CD8-positive, alpha-beta memory T cell (primary cell): Measurements from ENCODE around the gene TWIST2. TPM values are rescaled to one million over a fixed set of nuclear protein-coding genes. Genes with fewer than 3 reads are reported as not detected.

Source experiments
- CTCF ChIA-PET: fragments of 350-600 bp; sonication (Branson Sonifier 250); formaldehyde crosslinking; loops from one replicate; lab custom pipeline; 2021; ENCODE audit warnings: antibody characterized with exemption; lab: Charles Lee
- POLR2A ChIA-PET: fragments of 350-600 bp; sonication (Branson Sonifier 250); formaldehyde crosslinking; loops from one replicate; lab custom pipeline; 2021; ENCODE audit warnings: antibody characterized with exemption; lab: Charles Lee
- DNase-seq, 5 donors: peaks; one replicate each; pipeline versions ENCODE4 v3.0.0 to v3.0.0-alpha.2; 2020 to 2022; ENCODE audit warnings: mixed read lengths in 1 of 5
- H3K27ac ChIP-seq: one replicate; pipeline ENCODE4 v1.7.0; 2013; ENCODE audit warnings: low read depth, mild to moderate bottlenecking, low read length, moderate library complexity
- H3K27me3 ChIP-seq: 2 replicates; pipeline ENCODE4 v1.7.0; 2013; ENCODE audit warnings: low read length, mild to moderate bottlenecking; ENCODE audit not compliant: insufficient read depth, poor library complexity, severe bottlenecking
- H3K36me3 ChIP-seq: 2 replicates; pipeline ENCODE4 v1.7.0; 2013; ENCODE audit warnings: mild to moderate bottlenecking, low read length, moderate library complexity; ENCODE audit not compliant: insufficient read depth
- H3K4me1 ChIP-seq: 2 replicates; pipeline ENCODE4 v1.7.0; 2013; ENCODE audit warnings: mild to moderate bottlenecking, low read length, moderate library complexity; ENCODE audit not compliant: insufficient read depth
- H3K4me3 ChIP-seq: 2 replicates; pipeline ENCODE4 v1.7.0; 2013; ENCODE audit warnings: mild to moderate bottlenecking, low read length
- H3K9me3 ChIP-seq: 2 replicates; pipeline ENCODE4 v1.7.0; 2013; ENCODE audit warnings: mild to moderate bottlenecking, low read length
- H3K27ac Mint-ChIP-seq, 8 donors: one replicate each; pipeline ENCODE4 v1.8.0; 2020 to 2021; ENCODE audit warnings: mixed read lengths in 8 of 8, mild to moderate bottlenecking in 6 of 8, inconsistent platforms in 3 of 8, moderate library complexity in 3 of 8
- H3K27me3 Mint-ChIP-seq, 2 donors: one replicate each; pipeline ENCODE4 v1.8.0; 2020 to 2021; ENCODE audit warnings: mixed read lengths in 2 of 2, mild to moderate bottlenecking in 1 of 2, moderate library complexity in 1 of 2
- H3K36me3 Mint-ChIP-seq, 3 donors: one replicate each; pipeline ENCODE4 v1.8.0; 2020 to 2021; ENCODE audit warnings: mixed read lengths in 3 of 3, inconsistent platforms in 1 of 3, mild to moderate bottlenecking in 1 of 3
- H3K4me1 Mint-ChIP-seq, 3 donors: one replicate each; pipeline ENCODE4 v1.8.0; 2020 to 2021; ENCODE audit warnings: mixed read lengths in 3 of 3, inconsistent platforms in 1 of 3, mild to moderate bottlenecking in 1 of 3
- H3K4me3 Mint-ChIP-seq, 7 donors: one replicate each; pipeline ENCODE4 v1.8.0; 2020 to 2021; ENCODE audit warnings: mixed read lengths in 7 of 7, mild to moderate bottlenecking in 6 of 7, moderate library complexity in 4 of 7, inconsistent platforms in 2 of 7
- H3K9me3 Mint-ChIP-seq, 5 donors: one replicate each; pipeline ENCODE4 v1.8.0; 2020 to 2022; ENCODE audit warnings: mixed read lengths in 5 of 5, mild to moderate bottlenecking in 3 of 5, moderate library complexity in 2 of 5, inconsistent platforms in 1 of 5
- polyA plus RNA-seq: library from polyadenylated mRNA; unstranded; fragments of 300-500 nt; fragmentation: Illumina TruSeq; gene quantifications from one replicate; pipeline ENCODE4 v1.2.3, GENCODE V29; 2021
- total RNA-seq, 2 experiments: library from RNA; stranded (reverse); gene quantifications; one replicate each; pipeline ENCODE4 v1.2.3, GENCODE V29; 2021

TWIST2 gene
- total and polyA plus RNA-seq, 3 experiments from 2014 or later, result not detected

DNA sequence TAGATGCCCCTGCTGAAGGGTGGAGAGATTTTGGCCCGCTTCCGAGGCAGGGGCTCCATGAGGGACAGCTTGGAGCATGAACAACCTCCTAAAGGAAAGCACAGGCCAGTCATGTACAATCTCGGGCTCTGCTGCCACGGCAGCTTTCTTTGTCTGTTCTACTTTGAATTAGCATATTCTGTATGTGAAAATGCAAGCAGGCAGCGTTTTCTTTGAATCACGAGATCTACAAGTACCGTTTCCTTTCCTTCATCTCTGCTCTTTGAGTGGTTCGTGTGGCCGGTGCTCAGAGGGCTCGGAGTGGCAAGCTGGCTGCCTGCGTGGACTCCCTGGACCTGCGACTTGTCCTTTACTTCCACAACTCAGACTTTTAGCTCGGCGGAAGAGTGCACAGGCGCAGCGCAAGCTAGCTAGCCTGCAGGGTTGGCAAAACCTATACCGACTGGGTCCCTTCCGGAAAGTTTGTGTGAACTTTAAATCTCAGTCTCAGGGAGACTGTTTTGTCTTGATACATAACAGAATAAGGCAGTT is 6.9 kb downstream of the TWIST2 start:
- no peaks in the 10 kb centered on the region for H3K4me1 Mint-ChIP-seq
- ChIA-PET CTCF (no interaction called here), POLR2A (no interaction called here)
- no peaks in the 10 kb centered on the region for H3K36me3 ChIP-seq
- peak overlapping the region in 1 of 8 donors; percentile 9 for H3K27ac Mint-ChIP-seq
- no peaks in the 10 kb centered on the region for H3K9me3 Mint-ChIP-seq
- no peaks in the 10 kb centered on the region for H3K36me3 Mint-ChIP-seq
- no peak overlapping the region for H3K4me3 Mint-ChIP-seq
- no peak overlapping the region for H3K27ac ChIP-seq
- no peak overlapping the region for H3K4me3 ChIP-seq
- peaks cover 5% of the 10 kb centered on the region for H3K27me3 ChIP-seq
- peaks cover 9 to 50% of the 10 kb centered on the region in 2 donors for H3K27me3 Mint-ChIP-seq
- no peaks in the 10 kb centered on the region for H3K4me1 ChIP-seq
- H3K9me3 ChIP-seq, result no peaks in the 10 kb centered on the region
- DNase-seq, result no peak

DNA sequence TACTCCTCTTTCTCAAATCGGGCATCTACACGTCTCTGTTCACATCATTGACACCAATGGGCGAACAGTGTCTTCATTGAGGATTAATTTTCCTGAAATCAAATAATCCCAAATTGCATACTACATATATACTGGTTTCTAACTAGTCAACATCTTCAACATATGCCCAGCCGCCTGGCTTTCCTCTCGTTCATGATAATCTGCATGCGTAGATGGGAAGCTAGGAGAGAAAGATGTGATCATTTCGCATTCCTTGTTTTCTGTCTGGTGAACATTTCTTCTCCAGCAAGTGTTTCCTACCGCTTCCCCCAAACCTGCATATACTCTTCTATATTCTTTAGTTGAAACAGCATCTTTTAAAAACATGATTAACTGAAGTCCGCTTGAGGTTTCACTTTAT is 7.4 kb downstream of the TWIST2 start:
- no peaks in the 10 kb centered on the region for H3K4me1 Mint-ChIP-seq
- ChIA-PET POLR2A (no interaction called here), CTCF (no interaction called here)
- no peak overlapping the region for H3K27ac Mint-ChIP-seq
- no peaks in the 10 kb centered on the region for H3K9me3 Mint-ChIP-seq
- no peaks in the 10 kb centered on the region for H3K4me1 ChIP-seq
- no peaks in the 10 kb centered on the region for H3K36me3 ChIP-seq
- no peaks in the 10 kb centered on the region for H3K36me3 Mint-ChIP-seq
- DNase-seq, result no peak
- no peak overlapping the region for H3K4me3 ChIP-seq
- H3K27me3 Mint-ChIP-seq, result peaks cover 8 to 50% of the 10 kb centered on the region in 2 donors
- H3K9me3 ChIP-seq, result no peaks in the 10 kb centered on the region
- no peak overlapping the region for H3K27ac ChIP-seq
- no peak overlapping the region for H3K4me3 Mint-ChIP-seq
- peaks cover 1% of the 10 kb centered on the region for H3K27me3 ChIP-seq

DNA sequence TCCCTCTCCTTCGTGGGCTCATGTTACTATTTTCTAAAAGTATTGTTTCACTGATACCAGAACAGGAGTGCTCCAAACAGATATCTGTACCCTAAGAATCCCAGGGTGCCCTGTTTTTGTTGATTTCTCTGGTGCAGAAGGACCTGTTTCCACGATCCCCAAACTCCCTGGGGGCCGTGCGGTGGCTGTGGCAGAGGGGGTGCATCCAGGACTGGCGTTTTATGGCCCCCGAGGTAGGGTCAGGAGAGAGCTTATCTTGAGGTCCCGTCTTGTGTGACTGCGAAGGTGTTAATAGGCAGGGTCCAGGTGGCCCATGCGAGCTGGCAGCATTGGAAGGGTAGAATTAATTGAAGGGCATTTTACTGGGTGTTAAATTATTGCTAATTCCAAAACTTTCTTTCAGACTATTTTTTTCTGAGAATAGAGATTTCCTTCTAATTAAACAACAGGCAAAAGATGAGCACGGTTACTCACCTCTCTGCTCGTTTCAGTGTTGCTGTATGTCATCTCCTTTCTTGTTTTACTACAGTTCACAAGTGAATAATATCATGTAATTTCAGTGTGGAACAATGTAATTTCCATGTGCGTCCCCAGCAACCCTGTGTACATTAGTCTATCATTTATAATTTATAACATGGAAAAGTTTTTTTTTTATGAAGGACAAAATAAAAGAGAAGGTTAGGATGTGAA is 8.2 kb downstream of the TWIST2 start:
- Histone ChIP-seq H3K4me1 (no peaks in the 10 kb centered on the region), H3K27ac (no peak overlapping the region), H3K4me3 (no peak overlapping the region), H3K36me3 (no peaks in the 10 kb centered on the region), H3K9me3 (no peaks in the 10 kb centered on the region), H3K27me3 (no peaks in the 10 kb centered on the region)
- no peaks in the 10 kb centered on the region for H3K36me3 Mint-ChIP-seq
- no peak for DNase-seq
- H3K4me3 Mint-ChIP-seq, result no peak overlapping the region
- no peaks in the 10 kb centered on the region for H3K9me3 Mint-ChIP-seq
- H3K27me3 Mint-ChIP-seq, result peaks cover 4 to 45% of the 10 kb centered on the region in 2 donors
- ChIA-PET CTCF (no interaction called here), POLR2A (no interaction called here)
- H3K27ac Mint-ChIP-seq, result no peak overlapping the region
- no peaks in the 10 kb centered on the region for H3K4me1 Mint-ChIP-seq

GRCh38 chr2:238856713-238857567 is 9.1 kb downstream of the TWIST2 start:
- no peak overlapping the region for H3K4me3 Mint-ChIP-seq
- no peak overlapping the region for H3K27ac Mint-ChIP-seq
- no peaks in the 10 kb centered on the region for H3K9me3 Mint-ChIP-seq
- Histone ChIP-seq H3K4me3 (no peak overlapping the region), H3K36me3 (no peaks in the 10 kb centered on the region), H3K4me1 (no peaks in the 10 kb centered on the region), H3K9me3 (no peaks in the 10 kb centered on the region), H3K27ac (no peak overlapping the region), H3K27me3 (no peaks in the 10 kb centered on the region)
- H3K27me3 Mint-ChIP-seq, result peaks cover 4 to 48% of the 10 kb centered on the region in 2 donors
- H3K36me3 Mint-ChIP-seq, result no peaks in the 10 kb centered on the region
- ChIA-PET POLR2A (no interaction called here), CTCF (no interaction called here)
- no peaks in the 10 kb centered on the region for H3K4me1 Mint-ChIP-seq
- no peak for DNase-seq

DNA sequence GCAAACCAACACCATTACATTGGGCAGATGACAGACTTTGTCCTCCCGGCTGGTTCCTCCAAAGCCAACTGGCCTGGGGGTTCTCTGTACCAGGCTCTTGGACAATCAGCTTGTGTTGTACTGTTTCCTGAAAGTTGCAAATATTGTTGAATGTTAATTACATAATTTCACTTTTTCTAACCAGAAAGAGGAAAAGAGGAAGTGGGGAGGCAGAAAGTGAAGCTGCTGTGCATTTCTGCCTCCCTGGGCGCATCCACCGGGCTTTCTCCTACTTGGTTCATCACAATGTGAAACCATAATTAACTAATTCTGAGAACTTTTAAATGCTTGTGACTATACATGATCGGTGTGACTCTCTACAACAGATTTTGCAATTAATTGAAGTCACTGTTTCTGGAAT is 10.1 kb downstream of the TWIST2 start:
- Histone ChIP-seq H3K27ac (no peak overlapping the region), H3K9me3 (no peaks in the 10 kb centered on the region), H3K36me3 (no peaks in the 10 kb centered on the region), H3K4me1 (no peaks in the 10 kb centered on the region), H3K27me3 (no peaks in the 10 kb centered on the region), H3K4me3 (no peak overlapping the region)
- Mint-ChIP-seq H3K9me3 (no peaks in the 10 kb centered on the region), H3K4me1 (no peaks in the 10 kb centered on the region), H3K4me3 (no peak overlapping the region), H3K27ac (no peak overlapping the region), H3K36me3 (no peaks in the 10 kb centered on the region), H3K27me3 (peaks cover 4 to 44% of the 10 kb centered on the region in 2 donors)
- ChIA-PET POLR2A (no interaction called here), CTCF (no interaction called here)
- DNase-seq, result no peak

GRCh38 chr2:238859636-238860347 is 11.9 kb downstream of the TWIST2 start:
- no peak overlapping the region for H3K27ac Mint-ChIP-seq
- H3K4me1 ChIP-seq, result no peaks in the 10 kb centered on the region
- no peaks in the 10 kb centered on the region for H3K27me3 ChIP-seq
- no peaks in the 10 kb centered on the region for H3K4me1 Mint-ChIP-seq
- no peak overlapping the region for H3K27ac ChIP-seq
- H3K36me3 Mint-ChIP-seq, result no peaks in the 10 kb centered on the region
- no peaks in the 10 kb centered on the region for H3K36me3 ChIP-seq
- no peaks in the 10 kb centered on the region for H3K9me3 Mint-ChIP-seq
- CTCF ChIA-PET, result no interaction called here
- POLR2A ChIA-PET, result no interaction called here
- no peak overlapping the region for H3K4me3 ChIP-seq
- H3K9me3 ChIP-seq, result no peaks in the 10 kb centered on the region
- peak overlapping the region in 1 of 7 donors; percentile 23 for H3K4me3 Mint-ChIP-seq
- H3K27me3 Mint-ChIP-seq, result peaks cover 4 to 44% of the 10 kb centered on the region in 2 donors
- DNase-seq, result no peak

GRCh38 chr2:238861013-238861730 is 13.3 kb downstream of the TWIST2 start:
- no peak for DNase-seq
- no peaks in the 10 kb centered on the region for H3K9me3 Mint-ChIP-seq
- no peaks in the 10 kb centered on the region for H3K36me3 ChIP-seq
- no peaks in the 10 kb centered on the region for H3K4me1 ChIP-seq
- H3K27me3 Mint-ChIP-seq, result peaks cover 0 to 37% of the 10 kb centered on the region in 2 donors
- CTCF ChIA-PET, result no interaction called here
- no peaks in the 10 kb centered on the region for H3K4me1 Mint-ChIP-seq
- no peak overlapping the region for H3K4me3 Mint-ChIP-seq
- H3K27ac Mint-ChIP-seq, result no peak overlapping the region
- no peaks in the 10 kb centered on the region for H3K36me3 Mint-ChIP-seq
- POLR2A ChIA-PET, result no interaction called here
- no peak overlapping the region for H3K4me3 ChIP-seq
- no peaks in the 10 kb centered on the region for H3K27me3 ChIP-seq
- H3K27ac ChIP-seq, result no peak overlapping the region
- no peaks in the 10 kb centered on the region for H3K9me3 ChIP-seq
